GM23338 (cell line): Measurements from ENCODE around the gene CLCN6. TPM values are rescaled to one million over a fixed set of nuclear protein-coding genes. Genes with fewer than 3 reads are reported as not detected.

Experiments
- ATAC-seq: fragments of 200-7000 bp; cut with Tn5 transposase; 3 replicates; pipeline ENCODE4 v1.9.1; 2020
- DNase-seq: peaks from one replicate; pipeline ENCODE4 v3.0.0-alpha.2; 2015; ENCODE audit warnings: low spot score
- H2AFZ ChIP-seq: fragments of 200-600 bp; sonication (generic); 2 replicates; pipeline ENCODE4 v1.8.0; 2016; ENCODE audit warnings: antibody characterized with exemption, mild to moderate bottlenecking, moderate library complexity
- H3F3A ChIP-seq: fragments of 200-600 bp; sonication (generic); replicated peaks from 2 replicates; pipeline ENCODE4 v1.8.0; 2017; ENCODE audit warnings: antibody characterized with exemption, mixed run types, low read depth
- H3K27ac ChIP-seq: fragments of 200-600 bp; sonication (generic); 2 replicates; pipeline ENCODE4 v1.6.1; 2016; ENCODE audit warnings: low read depth
- H3K27me3 ChIP-seq: fragments of 200-600 bp; sonication (generic); 2 replicates; pipeline ENCODE4 v1.8.0; 2016; ENCODE audit warnings: mild to moderate bottlenecking, mixed run types, moderate library complexity; ENCODE audit not compliant: insufficient read depth
- H3K36me3 ChIP-seq: fragments of 200-600 bp; sonication (generic); 2 replicates; pipeline ENCODE4 v1.8.0; 2016; ENCODE audit warnings: mild to moderate bottlenecking; ENCODE audit not compliant: insufficient read depth
- H3K4me1 ChIP-seq: fragments of 200-600 bp; sonication (generic); 2 replicates; pipeline ENCODE4 v1.8.0; 2016; ENCODE audit warnings: mild to moderate bottlenecking, moderate library complexity; ENCODE audit not compliant: insufficient read depth
- H3K4me2 ChIP-seq: fragments of 200-600 bp; sonication (generic); 2 replicates; pipeline ENCODE4 v1.7.1; 2017; ENCODE audit warnings: mixed run types
- H3K4me3 ChIP-seq: fragments of 200-600 bp; sonication (generic); 2 replicates; pipeline ENCODE4 v1.6.1; 2016; ENCODE audit warnings: mixed run types
- H3K79me2 ChIP-seq: fragments of 200-600 bp; sonication (generic); replicated peaks from 2 replicates; pipeline ENCODE4 v1.8.0; 2017; ENCODE audit warnings: mild to moderate bottlenecking; ENCODE audit not compliant: insufficient read depth
- H3K9me2 ChIP-seq: fragments of 200-600 bp; sonication (generic); 2 replicates; pipeline ENCODE4 v1.8.0; 2017; ENCODE audit not compliant: insufficient read depth
- H4K20me1 ChIP-seq: fragments of 200-600 bp; sonication (generic); replicated peaks from 2 replicates; pipeline ENCODE4 v1.8.0; 2017; ENCODE audit warnings: mild to moderate bottlenecking; ENCODE audit not compliant: insufficient read depth
- H3K27ac Mint-ChIP-seq: 2 replicates; pipeline ENCODE4 v1.8.0; 2020; ENCODE audit warnings: inconsistent platforms, mild to moderate bottlenecking, moderate library complexity, mixed read lengths
- H3K27me3 Mint-ChIP-seq: 3 replicates; pipeline ENCODE4 v1.8.0; 2022; ENCODE audit warnings: low read depth, mild to moderate bottlenecking, moderate library complexity, mixed read lengths, inconsistent platforms; ENCODE audit not compliant: insufficient read depth, poor library complexity
- H3K36me3 Mint-ChIP-seq: 3 replicates; pipeline ENCODE4 v1.8.0; 2021; ENCODE audit warnings: low read depth, mild to moderate bottlenecking, inconsistent platforms, moderate library complexity, mixed read lengths
- H3K4me1 Mint-ChIP-seq: 3 replicates; pipeline ENCODE4 v1.8.0; 2020; ENCODE audit warnings: mild to moderate bottlenecking, inconsistent platforms, mixed read lengths
- H3K4me3 Mint-ChIP-seq: 3 replicates; pipeline ENCODE4 v1.8.0; 2021; ENCODE audit warnings: moderate library complexity, mild to moderate bottlenecking, inconsistent platforms, mixed read lengths
- H3K9me3 Mint-ChIP-seq: 3 replicates; pipeline ENCODE4 v1.8.0; 2020; ENCODE audit warnings: moderate library complexity, mild to moderate bottlenecking, inconsistent platforms, mixed read lengths
- CREB1 ChIP-seq: fragments of 250-450 bp; sonication (Bioruptor Pico); IDR thresholded peaks from 2 replicates; pipeline ENCODE4 v1.5.0; 2020; ENCODE audit warnings: low read depth, mild to moderate bottlenecking, moderate library complexity
- CTCF ChIP-seq, 2 experiments: fragments of 200-600 bp in 1 of 2; sonication (generic) in 1 of 2; conservative IDR thresholded peaks; 2 replicates each; pipeline versions ENCODE4 v1.5.1 to v1.6.1; 2016 to 2017; ENCODE audit warnings: antibody characterized with exemption in 2 of 2, low read depth in 2 of 2, mild to moderate bottlenecking in 2 of 2, moderate library complexity in 1 of 2
- ETS1 ChIP-seq: IDR thresholded peaks from 2 replicates; pipeline ENCODE4 v1.6.1; 2016; ENCODE audit warnings: antibody characterized with exemption
- EZH2 ChIP-seq: fragments of 200-600 bp; sonication (generic); IDR thresholded peaks from one replicate; pipeline ENCODE4 v1.8.0; 2017; ENCODE audit warnings: antibody characterized with exemption, mild to moderate bottlenecking, low read depth; ENCODE audit not compliant: unreplicated experiment
- EZH2phosphoT487 ChIP-seq: fragments of 200-600 bp; sonication (generic); IDR thresholded peaks from one replicate; pipeline ENCODE4 v1.8.1; 2018; ENCODE audit warnings: antibody characterized with exemption; ENCODE audit not compliant: unreplicated experiment
- JUNB ChIP-seq: IDR thresholded peaks from one replicate; pipeline ENCODE4 v1.6.1; 2016; ENCODE audit warnings: antibody characterized with exemption; ENCODE audit not compliant: unreplicated experiment
- NANOG ChIP-seq: IDR thresholded peaks from 2 replicates; pipeline ENCODE4 v1.6.1; 2016; ENCODE audit warnings: antibody characterized with exemption, borderline replicate concordance
- POLR2AphosphoS5 ChIP-seq: IDR thresholded peaks from 2 replicates; pipeline ENCODE4 v1.6.1; 2016; ENCODE audit warnings: antibody characterized with exemption, low read depth
- REST ChIP-seq: IDR thresholded peaks from one replicate; pipeline ENCODE4 v1.6.1; 2018; ENCODE audit warnings: antibody characterized with exemption; ENCODE audit not compliant: unreplicated experiment
- STAT1 ChIP-seq: IDR thresholded peaks from one replicate; pipeline ENCODE4 v1.6.1; 2016; ENCODE audit warnings: antibody characterized with exemption; ENCODE audit not compliant: unreplicated experiment
- ZNF114 ChIP-seq: fragments of 250-450 bp; sonication (Bioruptor Pico); IDR thresholded peaks from 2 replicates; pipeline ENCODE4 v1.5.0; 2020; ENCODE audit warnings: mild to moderate bottlenecking, moderate library complexity
- ZNF331 ChIP-seq: fragments of 250-450 bp; sonication (Bioruptor Pico); IDR thresholded peaks from 2 replicates; pipeline ENCODE4 v1.5.0; 2020; ENCODE audit warnings: low read depth, mild to moderate bottlenecking, moderate library complexity
- ZNF462 ChIP-seq: fragments of 250-450 bp; sonication (Bioruptor Pico); IDR thresholded peaks from 2 replicates; pipeline ENCODE4 v1.5.0; 2020; ENCODE audit warnings: mild to moderate bottlenecking, moderate library complexity
- polyA plus RNA-seq: library from polyadenylated mRNA; unstranded; fragments of >200 nt; fragmentation: Nextera tagmentation; extraction: Ambion mirVana; gene quantifications from 2 replicates; pipeline ENCODE4 v1.2.1, GENCODE V29; 2016
- total RNA-seq: library from RNA; depleted of rRNA; stranded (reverse); fragments of >200 nt; shearing (Covaris generic); gene quantifications from 2 replicates; pipeline ENCODE4 v1.2.3, GENCODE V29; 2014

The CLCN6 gene
- total and polyA plus RNA-seq, 2 experiments from 2014 or later: 16.0 to 22.6 TPM

- peaks cover 8% of the 10 kb centered on the region for H3K4me1 Mint-ChIP-seq
- Histone ChIP-seq H3K9me2 (no peaks in the 10 kb centered on the region), H3K27ac (no peak overlapping the region), H3K4me3 (no peak overlapping the region), H4K20me1 (no peaks in the 10 kb centered on the region; the same call in none of the 2 replicates), H3K4me2 (no peak overlapping the region), H2AFZ (no peak overlapping the region), H3K27me3 (no peaks in the 10 kb centered on the region), H3F3A (peaks cover 5% of the 10 kb centered on the region; the same call in 1 of the 2 replicates), H3K79me2 (0 out of 2 replicates have a peak, but pooled peaks cover 2% of the 10 kb centered on the region), H3K36me3 (no peaks in the 10 kb centered on the region), H3K4me1 (peaks cover 5% of the 10 kb centered on the region; the same call in 1 of the 2 replicates)
- no peak overlapping the region for H3K4me3 Mint-ChIP-seq
- ATAC-seq (no peak), DNase-seq (no peak)
- no peaks in the 10 kb centered on the region for H3K9me3 Mint-ChIP-seq
- peaks cover 2% of the 10 kb centered on the region for H3K27me3 Mint-ChIP-seq
- no peak for TF ChIP-seq EZH2
- no peak for TF ChIP-seq ZNF114 (CRISPR knock-in tag)
- TF ChIP-seq ETS1: no peak
- TF ChIP-seq REST: no peak
- TF ChIP-seq CTCF (conservative IDR thresholded peaks at IDR 0.05; ENCODE audit: low read depth in 2 of 2): no peak
- TF ChIP-seq ZNF331 (CRISPR knock-in tag): no peak
- TF ChIP-seq NANOG: no peak
- no peak for TF ChIP-seq POLR2AphosphoS5
- TF ChIP-seq EZH2phosphoT487: no peak
- no peak for TF ChIP-seq ZNF462 (CRISPR knock-in tag)
- no peak for TF ChIP-seq CREB1 (CRISPR knock-in tag)
- no peak for TF ChIP-seq STAT1
- TF ChIP-seq JUNB: no peak
- H3K36me3 Mint-ChIP-seq: peaks cover 41% of the 10 kb centered on the region
- H3K27ac Mint-ChIP-seq: no peak overlapping the region
Observed at GRCh38 chr1:11797525-11798216, 8.3 kb upstream of the CLCN6 start.
